H1 (cell line): Measurements from ENCODE around the gene GIGYF2. TPM values are rescaled to one million over a fixed set of nuclear protein-coding genes. Genes with fewer than 3 reads are reported as not detected.

Source experiments
- CTCF ChIA-PET: fragments of 300-600 bp; sonication (Branson Sonifier 250); formaldehyde crosslinking; loops from one replicate; lab custom pipeline; 2021; ENCODE audit not compliant: partially characterized antibody; lab: Charles Lee
- POLR2A ChIA-PET: fragments of 300-600 bp; sonication (Branson Sonifier 250); formaldehyde crosslinking; loops from one replicate; lab custom pipeline; 2021; ENCODE audit warnings: inconsistent platforms; ENCODE audit not compliant: partially characterized antibody; lab: Charles Lee
- DNase-seq, 2 experiments: peaks; one replicate each; pipeline versions ENCODE4 v3.0.0 to v3.0.0-alpha.2; 2010 to 2022; ENCODE audit warnings: low spot score in 2 of 2, low read depth in 1 of 2, mixed read lengths in 1 of 2
- FAIRE-seq: peaks from 2 replicates; lab custom pipeline; 2011; peaks lifted over from hg19 to GRCh38; lab: Jason Lieb, UNC
- H2AFZ ChIP-seq: 2 replicates; pipeline ENCODE4 v1.8.1; 2012; ENCODE audit warnings: low read length, inconsistent platforms
- H2AK5ac ChIP-seq: 2 replicates; pipeline ENCODE4 v1.6.1; 2013; ENCODE audit warnings: low read depth, low read length
- H2BK120ac ChIP-seq: replicated peaks from 2 replicates; pipeline ENCODE3; 2013; ENCODE audit warnings: low read depth, low read length, inconsistent platforms
- H2BK12ac ChIP-seq: 2 replicates; pipeline ENCODE4 v1.6.1; 2013; ENCODE audit warnings: low read depth, low read length
- H2BK15ac ChIP-seq: 2 replicates; pipeline ENCODE4 v1.6.1; 2013; ENCODE audit warnings: low read length
- H2BK20ac ChIP-seq: 2 replicates; pipeline ENCODE4 v1.6.1; 2013; ENCODE audit warnings: low read length
- H2BK5ac ChIP-seq: 2 replicates; pipeline ENCODE4 v1.6.1; 2013; ENCODE audit warnings: low read depth, low read length
- H3K14ac ChIP-seq: 2 replicates; pipeline ENCODE4 v1.6.1; 2013; ENCODE audit warnings: inconsistent platforms; ENCODE audit not compliant: insufficient read length
- H3K18ac ChIP-seq: 2 replicates; pipeline ENCODE4 v1.6.1; 2013; ENCODE audit warnings: low read length; ENCODE audit errors: extremely low read depth
- H3K23ac ChIP-seq: 2 replicates; pipeline ENCODE4 v1.6.1; 2013; ENCODE audit warnings: inconsistent platforms; ENCODE audit not compliant: insufficient read length
- H3K23me2 ChIP-seq: 2 replicates; pipeline ENCODE4 v1.6.1; 2013; ENCODE audit warnings: low read depth, low read length
- H3K27ac ChIP-seq: 2 replicates; pipeline ENCODE4 v1.6.1; 2011; ENCODE audit warnings: low read depth, low read length, inconsistent platforms
- H3K27me3 ChIP-seq, 4 experiments: replicated peaks in 1 of 4; 1 replicate in 1 of 4; 2 replicates in 3 of 4; pipeline versions ENCODE4 v1.6.1 to v1.8.1; 2011 to 2013; ENCODE audit warnings: low read length in 3 of 4, mild to moderate bottlenecking in 3 of 4, inconsistent platforms in 2 of 4, mixed read lengths in 2 of 4, moderate library complexity in 1 of 4; ENCODE audit not compliant: control insufficient read depth in 3 of 4, insufficient read depth in 3 of 4; ENCODE audit errors: extremely low read depth in 1 of 4
- H3K36me3 ChIP-seq, 4 experiments: 2 replicates each; pipeline versions ENCODE4 v1.6.1 to v1.8.1; 2011 to 2013; ENCODE audit warnings: mild to moderate bottlenecking in 4 of 4, low read length in 3 of 4, moderate library complexity in 2 of 4, control low read depth in 1 of 4, inconsistent platforms in 1 of 4; ENCODE audit not compliant: insufficient read depth in 4 of 4, control insufficient read depth in 2 of 4
- H3K4ac ChIP-seq: replicated peaks from 2 replicates; pipeline ENCODE3; 2013; ENCODE audit warnings: low read length, low read depth, mixed read lengths, inconsistent platforms; ENCODE audit not compliant: insufficient read length
- H3K4me1 ChIP-seq, 4 experiments: replicated peaks in 1 of 4; 1 replicate in 1 of 4; 2 replicates in 3 of 4; pipeline versions ENCODE4 v1.6.1 to v1.8.1; 2011 to 2013; ENCODE audit warnings: low read length in 3 of 4, inconsistent platforms in 2 of 4, mixed read lengths in 1 of 4; ENCODE audit not compliant: insufficient read depth in 4 of 4, control insufficient read depth in 3 of 4
- H3K4me2 ChIP-seq, 2 experiments: 2 replicates each; pipeline versions ENCODE4 v1.6.1 to v1.8.1; 2011 to 2013; ENCODE audit warnings: low read depth in 2 of 2, low read length in 2 of 2, control low read depth in 1 of 2, inconsistent platforms in 1 of 2, mild to moderate bottlenecking in 1 of 2; ENCODE audit not compliant: insufficient read depth in 1 of 2
- H3K4me3 ChIP-seq, 4 experiments: fragments of 200-600, 300-600 bp in 1 of 4; sonication (generic), shearing (Covaris generic), sonication (Bioruptor Twin) in 1 of 4; 2 replicates each; pipeline versions ENCODE4 v1.5.1 to v1.8.1; 2011 to 2016; ENCODE audit warnings: low read length in 4 of 4, low read depth in 3 of 4, control low read depth in 2 of 4, inconsistent platforms in 2 of 4, mild to moderate bottlenecking in 2 of 4, mixed read lengths in 1 of 4, moderate library complexity in 1 of 4; ENCODE audit not compliant: insufficient read depth in 2 of 4; ENCODE audit errors: extremely low read depth in 1 of 4
- H3K56ac ChIP-seq: replicated peaks from 2 replicates; pipeline ENCODE3; 2013; ENCODE audit warnings: low read depth, mild to moderate bottlenecking, mixed read lengths, low read length, inconsistent platforms; ENCODE audit not compliant: insufficient read length
- H3K79me1 ChIP-seq: 2 replicates; pipeline ENCODE4 v1.6.1; 2013; ENCODE audit warnings: low read depth, low read length, control low read depth
- H3K79me2 ChIP-seq, 2 experiments: 2 replicates each; pipeline versions ENCODE4 v1.6.1 to v1.8.1; 2012 to 2013; ENCODE audit warnings: low read length in 2 of 2, mild to moderate bottlenecking in 2 of 2, inconsistent platforms in 1 of 2; ENCODE audit not compliant: insufficient read depth in 2 of 2, control insufficient read depth in 1 of 2
- H3K9ac ChIP-seq, 4 experiments: replicated peaks in 1 of 4; 1 replicate in 1 of 4; 2 replicates in 3 of 4; pipeline versions ENCODE4 v1.6.1 to v1.8.1; 2011 to 2013; ENCODE audit warnings: low read depth in 3 of 4, low read length in 3 of 4, control low read depth in 2 of 4, mild to moderate bottlenecking in 2 of 4, moderate library complexity in 2 of 4, inconsistent platforms in 1 of 4; ENCODE audit errors: extremely low read depth in 1 of 4
- H3K9me3 ChIP-seq, 2 experiments: 2 replicates each; pipeline versions ENCODE4 v1.6.1 to v1.8.1; 2012 to 2013; ENCODE audit warnings: mild to moderate bottlenecking in 2 of 2, moderate library complexity in 2 of 2, control low read depth in 1 of 2, inconsistent platforms in 1 of 2, low read depth in 1 of 2, low read length in 1 of 2, mixed read lengths in 1 of 2; ENCODE audit not compliant: insufficient read depth in 2 of 2
- H4K20me1 ChIP-seq, 2 experiments: replicated peaks in 1 of 2; 2 replicates each; pipeline versions ENCODE3 to v1.8.1; 2011 to 2013; ENCODE audit warnings: inconsistent platforms in 2 of 2, low read length in 2 of 2, mild to moderate bottlenecking in 1 of 2; ENCODE audit not compliant: insufficient read depth in 2 of 2, control insufficient read depth in 1 of 2
- H4K5ac ChIP-seq: 2 replicates; pipeline ENCODE4 v1.6.1; 2013; ENCODE audit warnings: low read length, low read depth, mixed read lengths, inconsistent platforms; ENCODE audit not compliant: insufficient read length
- H4K8ac ChIP-seq: 2 replicates; pipeline ENCODE4 v1.8.0; 2013; ENCODE audit warnings: mild to moderate bottlenecking, moderate library complexity, low read length, inconsistent platforms; ENCODE audit not compliant: insufficient read depth; ENCODE audit errors: extremely low read depth
- H4K91ac ChIP-seq: replicated peaks from 2 replicates; pipeline ENCODE3; 2013; ENCODE audit warnings: low read length, mixed read lengths, inconsistent platforms; ENCODE audit not compliant: insufficient read length
- CTCF ChIP-seq, 3 experiments: IDR thresholded peaks; 1 replicate in 2 of 3; 2 replicates in 1 of 3; pipeline versions ENCODE4 v1.5.1 to v1.6.1; 2011; ENCODE audit warnings: low read length in 3 of 3, mild to moderate bottlenecking in 3 of 3, inconsistent platforms in 2 of 3, low read depth in 1 of 3, moderate library complexity in 1 of 3; ENCODE audit not compliant: insufficient read depth in 1 of 3; ENCODE audit errors: control extremely low read depth in 1 of 3
- RAD21 ChIP-seq, 2 experiments: IDR thresholded peaks in 1 of 2; conservative IDR thresholded peaks in 1 of 2; 2 replicates each; pipeline ENCODE4 v1.6.1; 2011; ENCODE audit warnings: low read depth in 2 of 2, low read length in 2 of 2, improper control_type of control experiment in 1 of 2, inconsistent platforms in 1 of 2, mild to moderate bottlenecking in 1 of 2, moderate library complexity in 1 of 2
- WGBS, 2 experiments: shearing (Covaris generic) in 1 of 2; methylation state at CpG; one replicate each; pipeline versions ENCODE4 v1.1.6 to v1.1.7; 2013 to 2015; ENCODE audit warnings: low lambda C conversion rate in 2 of 2, mixed read lengths in 2 of 2, inconsistent platforms in 1 of 2, low coverage in 1 of 2, missing lambda C conversion rate in 1 of 2; ENCODE audit not compliant: insufficient replicate concordance in 2 of 2, insufficient coverage in 1 of 2, insufficient read length in 1 of 2; ENCODE audit errors: extremely low coverage in 1 of 2, missing lambda C conversion rate in 1 of 2; 5-methylcytosine and 5-hydroxymethylcytosine counted together
- polyA plus RNA-seq, 7 experiments: library from polyadenylated mRNA; depleted of rRNA in 3 of 7; stranded (reverse) in 5 of 7; unstranded in 2 of 7; fragments of >200 nt in 5 of 7; fragments of 200-250 nt in 2 of 7; gene quantifications; 1 replicate in 5 of 7; 2 replicates in 1 of 7; 4 replicates in 1 of 7; pipeline versions ENCODE4 v1.2.1 to v1.2.3, GENCODE V29; 2011 to 2013; ENCODE audit warnings: missing spikeins in 2 of 7, mixed read lengths in 2 of 7
- total RNA-seq: library from RNA; stranded (reverse); fragmentation: NEBNext Ultra II Directional; extraction: Animal tissue kit (Norgen Biotek cat#: 25700); gene quantifications from 2 replicates; pipeline ENCODE4 v1.2.1, GENCODE V29; 2021
- TF ChIP-seq, protein P1 (sequence below): IDR thresholded peaks from 2 replicates; pipeline ENCODE4 v1.6.1; 2012; ENCODE audit warnings: low read length, inconsistent platforms

The GIGYF2 gene
- total and polyA plus RNA-seq, 2 of the 8 experiments (the other 6 are each of a cell fraction or from before 2014, with no cell fraction given) = 22.3 to 62.0 TPM

GRCh38 chr2:232761301-232761907 lies 64.3 kb downstream of the GIGYF2 start:
- no peak overlapping the region for H3K4me2 ChIP-seq
- H2BK20ac ChIP-seq = no peak overlapping the region
- no peak overlapping the region for H3K14ac ChIP-seq
- H2AK5ac ChIP-seq = no peak overlapping the region
- H3K4ac ChIP-seq = no peak overlapping the region
- TF ChIP-seq RAD21 (IDR thresholded peaks at IDR 0.05 in 1 of 2, conservative IDR thresholded peaks at IDR 0.05 in 1 of 2; ENCODE audit: low read depth in 2 of 2, low read length in 2 of 2) (peak; percentile 35 to 46), CTCF (IDR thresholded peaks at IDR 0.05; ENCODE audit: control extremely low read depth in 1 of 3, insufficient read depth in 1 of 3, low read depth in 1 of 3, low read length in 3 of 3) (peak in 2 of 3 experiments; percentile 30 to 36; a peak in 2 of 4 replicates)
- TF ChIP-seq, protein P1, sequence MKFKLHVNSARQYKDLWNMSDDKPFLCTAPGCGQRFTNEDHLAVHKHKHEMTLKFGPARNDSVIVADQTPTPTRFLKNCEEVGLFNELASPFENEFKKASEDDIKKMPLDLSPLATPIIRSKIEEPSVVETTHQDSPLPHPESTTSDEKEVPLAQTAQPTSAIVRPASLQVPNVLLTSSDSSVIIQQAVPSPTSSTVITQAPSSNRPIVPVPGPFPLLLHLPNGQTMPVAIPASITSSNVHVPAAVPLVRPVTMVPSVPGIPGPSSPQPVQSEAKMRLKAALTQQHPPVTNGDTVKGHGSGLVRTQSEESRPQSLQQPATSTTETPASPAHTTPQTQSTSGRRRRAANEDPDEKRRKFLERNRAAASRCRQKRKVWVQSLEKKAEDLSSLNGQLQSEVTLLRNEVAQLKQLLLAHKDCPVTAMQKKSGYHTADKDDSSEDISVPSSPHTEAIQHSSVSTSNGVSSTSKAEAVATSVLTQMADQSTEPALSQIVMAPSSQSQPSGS = no peak
- peak; percentile 60 for FAIRE-seq
- H3K4me3 ChIP-seq = no peak overlapping the region
- no peak overlapping the region for H3K9ac ChIP-seq
- POLR2A ChIA-PET = no interaction called here
- no peaks in the 10 kb centered on the region for H3K9me3 ChIP-seq
- H4K91ac ChIP-seq = no peak overlapping the region
- no peak overlapping the region for H2BK120ac ChIP-seq
- no peaks in the 10 kb centered on the region; the same call in 1 of the 2 replicates for H3K79me1 ChIP-seq
- no peaks in the 10 kb centered on the region for H3K27me3 ChIP-seq
- H3K23me2 ChIP-seq = no peaks in the 10 kb centered on the region
- H4K5ac ChIP-seq = no peak overlapping the region
- no peak overlapping the region for H2BK12ac ChIP-seq
- no peak overlapping the region for H3K27ac ChIP-seq
- no peak overlapping the region for H2AFZ ChIP-seq
- H3K4me1 ChIP-seq = no peaks in the 10 kb centered on the region
- H2BK5ac ChIP-seq = no peak overlapping the region
- no peak overlapping the region for H2BK15ac ChIP-seq
- no peak overlapping the region for H4K8ac ChIP-seq
- no peak overlapping the region for H3K18ac ChIP-seq
- no peak overlapping the region for H3K23ac ChIP-seq
- CTCF ChIA-PET = interaction anchor here (1.6 kb wide), 1 partner anchor 10 kb away, joined by 4 read pairs; no protein-coding TSS in a partner anchor
- peaks cover 0 to 1% of the 10 kb centered on the region in 2 experiments for H4K20me1 ChIP-seq
- H3K36me3 ChIP-seq = peaks cover 4 to 33% (median 10%) of the 10 kb centered on the region in 4 experiments; a peak in 7 of 8 replicates
- 83% methylated on average over 3 of the region's 3 CpGs; no CpG with 5 or more reads in 1 of the 2 experiments for WGBS, 2 experiments
- no peak for DNase-seq
- no peak overlapping the region for H3K56ac ChIP-seq
- H3K79me2 ChIP-seq = no peaks in the 10 kb centered on the region
